Fibroblast of villous mesenchyme (primary cell): ENCODE results near the gene TFPI. TPM values are rescaled to one million over a fixed set of nuclear protein-coding genes. Genes with fewer than 3 reads are reported as not detected.

Source experiments
- DNase-seq: peaks from one replicate; pipeline ENCODE4 v3.0.0-alpha.2; 2010; ENCODE audit warnings: low read depth
- H3K4me3 ChIP-seq: 2 replicates; pipeline ENCODE4 v1.5.1; 2011; ENCODE audit warnings: low read depth, mild to moderate bottlenecking, low read length
- CTCF ChIP-seq: IDR thresholded peaks from 2 replicates; pipeline ENCODE4 v1.5.1; 2012; ENCODE audit warnings: low read depth, mild to moderate bottlenecking, low read length; ENCODE audit not compliant: insufficient read depth
- total RNA-seq: library from RNA; depleted of rRNA; stranded (reverse); fragments of >200 nt; gene quantifications from 2 replicates; pipeline ENCODE4 v1.2.3, GENCODE V29; 2012

The TFPI gene
- total RNA-seq = 110 and 126 TPM in 2 replicates

GRCh38 chr2:187554011-187554703 lies at the start of gene TFPI:
TSS of gene TFPI (minus strand) at chr2:187554435. CDS start at chr2:187503768, 50,667 bp downstream.
- DNase-seq = peak; percentile 83
- peak within 1 kb of the TSS; percentile 81 for H3K4me3 ChIP-seq
- TF ChIP-seq CTCF = no peak

- no peak for TF ChIP-seq CTCF
- DNase-seq = no peak
- no peak overlapping the region for H3K4me3 ChIP-seq
Observed at GRCh38 chr2:187594801-187595200, 40.6 kb upstream of the TFPI start.

GRCh38 chr2:187593697-187594096 lies 39.5 kb upstream of the TFPI start:
- TF ChIP-seq CTCF = no peak
- DNase-seq = no peak
- H3K4me3 ChIP-seq = no peak overlapping the region

- no peak for TF ChIP-seq CTCF
- H3K4me3 ChIP-seq = no peak overlapping the region
- DNase-seq = no peak
Observed at GRCh38 chr2:187593098-187593497, 38.9 kb upstream of the TFPI start.

GRCh38 chr2:187590175-187590574 lies 35.9 kb upstream of the TFPI start:
- DNase-seq = no peak
- TF ChIP-seq CTCF = no peak
- no peak overlapping the region for H3K4me3 ChIP-seq

GRCh38 chr2:187586011-187586641 lies 31.9 kb upstream of the TFPI start:
- TF ChIP-seq CTCF = no peak

More at GRCh38 chr2:187586011-187586641, 31.9 kb upstream of the TFPI start:
- DNase-seq = peak; percentile 47
- H3K4me3 ChIP-seq = no peak overlapping the region
